NCI-H2196 treated with DMSO at 0.1 percent for 48 hours (cell line): ENCODE measurements around the gene TNIP3.
"Not testable (repeated sequence)": the region's sequence is repeated elsewhere in the genome, so short reads cannot be mapped to it uniquely, and the experiment has no call there.

Source experiments
- DNase-seq: peaks from one replicate; lab custom pipeline; 2025; ENCODE audit not compliant: unreplicated experiment; lab: John Stamatoyannopoulos, UW

TNIP3 gene

DNA sequence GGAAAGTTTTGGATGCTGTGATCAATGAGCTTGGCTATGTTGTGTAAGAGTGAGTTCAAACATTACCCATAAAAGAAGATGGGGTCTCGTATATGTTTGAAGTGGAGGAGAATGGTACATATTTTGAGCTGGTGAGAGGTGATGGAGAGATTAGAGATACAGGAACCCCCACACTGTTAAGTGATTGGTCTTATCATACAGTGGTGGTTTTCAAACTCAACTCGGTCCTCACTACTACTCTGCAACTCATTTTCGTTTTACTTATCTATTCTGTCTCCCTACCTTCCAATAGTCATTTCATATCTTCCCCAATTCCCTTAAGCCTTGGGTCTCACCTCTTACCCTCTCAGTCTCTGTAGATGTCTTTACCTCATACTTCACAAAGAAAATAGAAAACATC, 16.4 kb upstream of the TNIP3 start:
- DNase-seq, result no peak

DNA sequence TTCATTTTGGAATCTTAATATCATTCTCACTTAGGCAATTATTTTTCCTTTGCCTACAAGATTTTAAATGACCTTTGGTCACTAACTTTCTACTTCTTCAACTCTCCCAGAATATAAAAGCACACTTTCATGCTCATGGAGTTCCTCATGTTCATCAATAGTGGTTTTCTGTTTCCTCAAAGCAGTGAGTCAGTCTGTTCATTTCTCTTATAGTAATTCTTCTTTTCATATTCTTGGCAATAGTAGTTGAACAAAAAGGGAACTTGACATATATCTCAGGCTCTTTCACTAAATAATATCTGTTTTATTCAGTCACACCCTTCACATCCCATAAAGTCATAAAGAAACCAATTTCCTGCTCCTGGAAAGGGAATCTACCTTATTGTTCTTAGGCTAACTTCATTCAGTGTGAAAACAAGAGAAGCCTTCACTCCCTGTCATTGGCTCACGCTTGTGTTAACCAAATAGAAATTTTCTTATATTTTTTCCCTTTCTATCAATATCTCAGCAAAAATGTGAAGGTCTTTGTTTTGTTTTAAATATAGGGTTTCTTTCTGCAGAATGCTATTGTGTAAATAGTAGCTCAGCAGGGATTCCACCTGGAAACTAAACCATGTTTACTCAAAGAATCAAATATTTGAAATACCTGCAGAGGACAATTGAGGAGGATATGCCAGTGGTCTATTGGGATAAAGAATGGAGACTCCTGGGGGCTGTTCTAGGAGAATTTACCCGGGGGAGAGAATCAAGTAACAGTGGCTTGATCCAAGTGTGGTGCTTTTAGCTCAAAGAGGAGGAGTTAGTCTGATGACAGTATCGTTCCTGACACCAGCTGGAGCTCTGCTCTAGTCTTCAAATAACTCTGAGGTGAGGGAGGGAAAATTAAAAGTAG, 13.4 kb upstream of the TNIP3 start:
- no peak for DNase-seq

DNA sequence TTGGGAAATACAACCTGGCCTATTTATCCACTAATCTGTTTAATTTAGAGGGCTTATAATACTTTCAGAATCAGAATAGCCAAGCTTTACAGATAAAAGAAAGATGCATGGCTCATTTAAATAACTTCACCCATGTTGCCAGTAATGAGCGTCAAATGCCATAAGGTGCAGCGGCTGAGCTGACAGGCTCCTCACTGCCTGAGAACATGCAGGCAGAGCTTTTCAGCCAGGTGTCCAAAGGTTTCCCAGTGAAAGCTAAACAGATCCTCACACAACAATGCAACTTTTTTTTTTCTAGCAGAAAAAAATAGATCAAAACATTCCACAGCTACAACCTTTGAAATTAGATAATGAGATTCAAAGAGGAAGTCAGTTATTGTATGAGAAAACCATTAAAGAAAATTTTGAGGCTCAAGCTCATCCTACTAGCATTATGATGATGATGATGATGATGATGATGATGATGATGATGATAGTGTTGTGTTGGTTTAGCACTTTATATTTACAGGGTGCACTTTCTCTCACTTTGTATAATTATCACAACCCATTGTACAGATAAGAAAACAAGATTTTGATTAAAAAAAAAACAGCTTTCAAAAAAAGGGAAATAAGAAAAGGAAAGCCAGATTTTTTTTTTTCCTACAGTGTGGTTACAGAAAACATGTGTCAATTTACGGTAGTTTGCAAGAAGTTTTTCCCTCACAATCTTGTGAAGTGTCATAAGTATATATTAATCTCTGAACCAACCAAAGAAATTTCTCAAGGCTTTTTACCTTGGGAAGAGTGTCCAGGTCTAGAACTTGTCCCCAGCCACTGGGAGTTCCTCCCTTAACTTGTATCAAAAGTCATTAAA, 12.2 kb upstream of the TNIP3 start:
- no peak for DNase-seq

DNA sequence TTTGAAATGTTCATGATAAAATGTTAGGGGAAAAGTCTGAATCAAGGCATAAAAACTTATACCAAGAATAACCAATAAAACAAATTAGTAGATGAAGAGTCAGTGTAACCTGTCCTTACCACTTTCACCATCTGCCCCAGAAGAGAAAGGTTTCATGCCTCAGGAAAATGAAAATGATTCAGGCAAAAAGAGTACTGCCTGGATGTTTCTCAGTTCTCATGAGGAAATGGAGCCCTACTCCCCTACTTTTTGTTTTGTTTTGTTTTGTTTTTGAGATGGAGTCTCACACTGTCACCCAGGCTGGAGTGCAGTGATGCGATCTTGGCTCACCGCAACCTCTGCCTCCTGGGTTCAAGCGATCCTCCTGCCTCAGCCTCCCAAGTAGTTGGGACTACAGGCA, 7.4 kb upstream of the TNIP3 start:
- DNase-seq, result not testable (repeated sequence)

DNA sequence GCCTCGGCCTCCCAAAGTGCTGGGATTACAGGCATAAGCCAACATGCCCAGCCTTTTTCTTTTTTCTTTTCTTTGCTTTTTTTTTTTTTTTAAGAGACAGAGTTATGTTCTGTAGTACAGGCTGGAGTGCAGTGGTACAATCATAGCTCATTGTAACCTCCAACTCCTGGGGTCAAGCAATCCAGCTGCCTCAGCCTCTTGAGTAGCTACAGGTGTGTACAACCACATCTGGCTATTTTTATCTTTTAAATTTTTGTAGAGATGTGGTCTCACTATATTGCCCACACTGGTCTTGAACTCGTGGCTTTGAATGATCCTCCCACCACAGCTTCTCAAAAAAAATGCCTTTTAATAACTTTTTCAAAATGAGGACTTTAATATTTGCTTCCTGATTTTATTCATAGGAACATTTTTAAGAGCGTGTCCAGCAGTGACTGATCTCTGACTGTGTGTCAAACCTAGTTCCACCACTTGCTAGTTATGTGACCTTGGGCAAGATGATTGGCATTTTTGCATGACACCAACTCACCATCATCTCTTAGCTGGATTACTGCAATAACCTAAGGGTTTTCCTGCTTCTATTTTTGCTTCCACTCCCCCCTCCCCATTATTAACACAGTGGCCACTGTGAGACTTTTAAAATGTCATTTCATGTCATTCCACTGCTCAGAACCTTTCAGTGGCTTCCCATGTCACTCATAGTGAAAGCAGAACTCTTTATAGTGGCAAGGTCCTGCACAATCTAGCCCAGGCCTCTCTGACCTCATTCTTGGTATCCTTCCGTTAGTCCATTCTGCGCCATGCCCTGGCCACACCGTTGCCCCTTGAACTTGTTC, 4.5 kb upstream of the TNIP3 start:
- no peak for DNase-seq

DNA sequence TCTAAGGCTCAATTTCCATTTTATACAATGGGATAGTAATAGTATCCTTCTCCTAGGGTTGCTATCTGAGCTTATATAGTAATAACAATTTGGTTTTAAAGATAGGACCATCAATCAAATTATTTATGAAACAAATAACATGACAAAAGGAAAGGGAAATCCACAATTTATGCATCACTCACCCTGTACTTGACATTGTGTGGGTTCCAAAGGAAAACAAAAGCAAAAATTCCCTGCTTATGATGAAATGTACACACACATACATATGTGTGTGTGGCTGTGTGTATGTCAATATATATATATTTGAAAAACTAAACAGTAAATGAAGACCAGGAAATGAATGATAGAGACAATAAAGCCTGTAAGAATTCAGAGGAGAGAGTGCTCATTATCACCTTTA, 2.9 kb upstream of the TNIP3 start:
- DNase-seq, result no peak

DNA sequence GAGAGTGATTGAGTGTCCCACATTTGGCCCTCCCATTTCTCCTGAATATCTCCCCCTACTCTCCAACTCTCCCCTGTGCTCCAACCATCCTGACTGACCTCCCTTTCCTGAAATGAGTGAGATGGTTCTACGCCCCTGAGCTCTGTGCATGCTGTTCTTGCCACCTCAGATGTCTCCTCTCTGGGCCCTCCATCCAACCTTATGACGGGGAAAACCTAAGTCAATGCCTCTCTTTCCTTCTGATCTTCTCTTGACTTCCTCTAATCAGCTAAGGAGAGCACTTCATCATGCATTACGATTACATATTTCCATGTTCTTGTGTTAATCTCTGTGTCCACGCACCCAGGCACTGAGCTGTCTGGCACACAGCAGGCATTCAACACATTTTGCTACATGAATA, 1.1 kb upstream of the TNIP3 start:
- DNase-seq, result no peak

DNA sequence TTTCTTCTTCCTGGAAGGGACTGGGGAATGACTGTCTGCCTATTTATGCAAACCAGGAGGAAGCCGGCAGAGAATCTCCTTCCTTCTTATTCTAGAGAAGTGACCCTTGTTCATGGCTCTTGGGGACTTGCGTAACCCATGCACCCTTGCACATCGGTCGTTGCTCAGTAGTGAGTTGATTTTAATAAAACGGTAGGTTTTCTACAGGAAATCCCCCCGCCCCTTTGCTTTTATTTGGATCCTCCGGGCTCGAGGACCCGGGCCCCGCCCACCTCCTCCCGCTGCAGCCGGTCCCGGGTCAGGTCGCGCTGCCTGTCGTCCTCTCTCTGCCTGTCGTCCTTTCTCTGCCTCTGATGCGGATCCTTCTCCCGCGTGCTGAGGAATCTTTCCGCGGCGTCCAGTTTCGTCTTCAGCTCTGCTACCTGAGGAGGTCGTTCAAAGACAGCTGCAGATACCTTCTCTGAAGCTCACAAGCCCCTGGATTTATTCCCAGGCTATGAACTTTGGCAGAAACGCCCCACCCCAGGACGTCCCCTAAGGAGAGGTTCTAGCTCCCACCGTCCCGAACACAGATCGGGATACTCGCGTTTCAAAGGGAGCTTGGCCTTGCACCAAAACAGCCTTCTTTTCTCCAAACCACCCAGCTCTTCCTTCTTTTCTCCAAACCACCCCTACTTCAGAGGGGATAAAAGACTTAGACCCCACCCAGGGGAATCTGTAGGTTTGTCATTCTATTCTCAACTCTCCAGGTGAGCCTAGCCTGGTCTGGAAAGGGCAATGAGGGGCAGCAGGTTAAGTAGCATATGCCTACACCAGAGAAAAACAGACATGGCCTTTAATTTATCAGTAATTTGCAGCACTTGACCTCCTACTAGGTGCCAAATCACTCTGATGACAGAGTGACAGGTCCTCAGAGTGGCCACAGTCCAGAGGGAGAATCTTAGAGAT, 7.0 kb downstream of the TNIP3 start:
- DNase-seq, result no peak

DNA sequence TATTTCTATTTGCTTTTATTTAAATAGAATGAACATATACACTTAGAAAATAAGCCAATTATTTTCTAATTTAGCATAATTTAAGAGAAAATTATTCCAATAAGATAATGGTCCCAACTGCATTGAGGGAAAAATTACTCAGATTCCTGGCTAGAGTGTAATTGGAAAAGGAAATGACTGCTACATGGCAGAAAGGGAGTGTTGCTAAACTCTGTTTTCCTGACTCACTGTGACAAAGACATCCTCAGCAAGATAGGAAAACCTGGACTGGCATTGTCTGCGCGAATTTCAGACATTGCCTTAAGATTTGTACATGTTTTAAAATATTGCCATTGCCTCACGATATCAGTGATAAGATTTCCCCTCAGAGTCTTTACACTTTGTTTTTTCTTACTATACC, 8.2 kb downstream of the TNIP3 start:
- no peak for DNase-seq

DNA sequence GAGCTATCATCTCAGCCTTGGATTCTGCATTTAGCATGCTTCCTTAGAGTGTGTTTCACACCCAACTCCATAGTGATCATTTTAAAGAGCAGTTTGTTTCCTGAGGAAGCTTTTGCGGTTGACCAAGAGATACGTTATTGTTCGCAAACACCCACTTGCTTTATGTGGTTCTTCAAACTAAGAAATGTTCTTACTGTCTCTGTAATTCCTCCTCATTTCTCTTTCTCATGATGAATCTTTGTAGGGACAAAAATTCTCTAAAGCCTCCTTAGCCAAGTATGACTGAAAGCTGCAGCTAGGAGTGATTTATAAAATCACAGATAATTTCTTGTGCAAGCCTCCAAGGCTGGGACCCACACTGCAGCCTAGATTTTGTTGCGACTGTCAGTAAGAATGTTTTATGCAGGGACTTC, 10.0 kb downstream of the TNIP3 start:
- DNase-seq, result no peak

DNA sequence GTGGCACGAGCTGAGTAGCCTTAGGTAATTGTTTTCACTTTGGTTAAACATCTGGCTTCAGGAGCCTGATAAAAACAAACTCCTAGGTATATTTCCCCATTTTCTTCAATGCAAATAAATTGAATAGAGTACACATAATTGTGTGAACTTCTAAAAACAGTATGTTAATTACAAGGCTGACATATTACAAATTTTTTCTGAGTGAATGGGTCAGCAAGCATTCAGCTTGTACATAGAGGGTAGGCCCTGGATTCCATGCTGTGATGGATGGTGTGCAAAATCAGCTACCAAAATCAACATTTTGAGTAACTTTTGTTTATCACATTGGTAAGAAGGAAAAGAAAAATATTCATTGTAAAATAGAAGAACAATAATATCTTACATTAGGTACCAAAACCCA, 12.2 kb downstream of the TNIP3 start:
- no peak for DNase-seq

DNA sequence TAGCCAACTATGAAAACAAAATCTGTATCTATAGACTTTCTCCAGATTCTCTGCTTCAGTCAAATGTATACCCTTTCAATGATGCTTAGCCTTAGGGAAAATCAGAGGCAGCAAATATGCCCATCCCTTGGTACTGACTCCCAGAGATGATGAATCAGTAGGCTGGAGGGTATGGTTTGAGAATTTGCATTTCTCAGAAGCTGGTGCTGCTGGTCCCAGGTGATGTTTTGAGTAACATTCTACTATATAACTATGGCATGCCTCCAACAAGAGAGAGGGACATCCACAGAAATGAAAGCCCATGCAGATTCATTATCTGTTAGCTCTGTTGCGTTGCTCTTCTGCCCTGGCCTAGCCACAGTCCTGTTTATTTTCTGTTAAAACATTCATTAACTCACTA, 13.6 kb downstream of the TNIP3 start:
- no peak for DNase-seq

DNA sequence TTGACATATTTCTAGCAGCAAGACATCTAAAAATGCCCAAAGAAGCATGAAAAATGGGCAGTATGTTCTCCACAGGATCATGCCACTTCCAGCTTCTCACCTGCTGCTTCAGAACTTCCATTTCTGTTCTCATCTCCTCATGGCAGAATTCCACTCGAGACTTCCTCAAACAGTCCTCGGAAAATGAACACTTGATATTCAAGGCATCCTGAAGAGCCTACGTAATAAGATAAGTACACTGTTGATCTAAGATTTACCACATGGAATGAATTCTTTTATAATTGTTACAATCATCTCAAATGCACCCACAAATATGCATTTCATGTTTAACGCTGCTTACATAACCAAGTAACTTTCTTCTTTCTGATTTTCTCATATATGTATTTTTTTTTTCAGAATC, 14.1 kb downstream of the TNIP3 start:
- no peak for DNase-seq

DNA sequence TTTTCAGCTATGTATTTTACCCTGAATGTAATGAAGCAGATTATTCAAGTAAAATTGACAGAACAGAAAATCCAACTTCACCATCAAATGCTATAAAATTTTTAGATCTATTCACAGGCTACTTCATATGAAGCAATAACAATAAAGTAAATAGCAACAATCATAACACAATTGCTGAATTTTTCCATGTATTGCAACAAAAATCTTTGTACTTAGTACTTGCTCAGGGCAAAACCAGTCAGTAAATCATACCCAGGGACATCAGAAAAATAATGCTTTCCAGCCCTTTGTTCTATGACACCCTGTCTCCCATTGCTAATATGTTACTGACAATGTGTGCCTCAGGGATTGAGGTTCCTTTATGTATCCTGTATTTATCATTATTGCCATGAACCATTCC, 15.5 kb downstream of the TNIP3 start:
- DNase-seq, result no peak

DNA sequence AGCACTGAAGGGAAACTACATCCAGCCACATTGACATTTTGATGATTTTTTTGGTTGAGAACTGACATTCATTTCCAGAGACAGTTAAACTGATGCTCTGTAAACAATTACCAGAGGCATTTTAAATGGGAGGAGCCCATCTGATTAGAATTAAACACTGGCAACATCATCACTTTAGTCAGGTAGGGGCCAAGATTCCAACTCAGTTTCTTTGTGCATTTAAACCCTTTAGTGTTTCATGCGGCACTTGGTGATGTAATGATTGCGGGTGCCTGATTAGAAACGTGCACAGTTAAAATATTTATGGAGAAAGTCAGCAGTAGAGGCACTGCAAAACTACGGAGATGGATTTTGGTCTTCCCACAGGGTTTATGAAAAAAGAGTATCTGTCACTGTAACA, 16.1 kb downstream of the TNIP3 start:
- no peak for DNase-seq

DNA sequence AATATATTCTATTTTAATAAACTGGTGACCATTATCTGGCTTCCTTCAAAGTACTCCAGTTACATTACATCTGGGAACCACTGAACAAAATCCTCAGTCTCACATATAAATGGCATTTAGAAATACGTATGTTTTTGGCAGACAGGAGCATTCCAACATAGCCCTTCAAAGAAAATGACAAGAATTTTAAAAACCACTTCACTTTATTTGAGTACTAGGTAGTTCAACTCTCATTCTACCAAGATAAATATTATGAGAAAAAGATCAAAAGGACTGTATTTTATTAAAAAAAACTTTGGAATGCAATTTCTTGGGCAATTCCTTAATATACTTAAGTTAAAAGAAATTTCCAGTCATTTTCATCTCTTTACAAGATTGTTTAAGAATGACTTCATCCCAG, 17.6 kb downstream of the TNIP3 start:
- no peak for DNase-seq

DNA sequence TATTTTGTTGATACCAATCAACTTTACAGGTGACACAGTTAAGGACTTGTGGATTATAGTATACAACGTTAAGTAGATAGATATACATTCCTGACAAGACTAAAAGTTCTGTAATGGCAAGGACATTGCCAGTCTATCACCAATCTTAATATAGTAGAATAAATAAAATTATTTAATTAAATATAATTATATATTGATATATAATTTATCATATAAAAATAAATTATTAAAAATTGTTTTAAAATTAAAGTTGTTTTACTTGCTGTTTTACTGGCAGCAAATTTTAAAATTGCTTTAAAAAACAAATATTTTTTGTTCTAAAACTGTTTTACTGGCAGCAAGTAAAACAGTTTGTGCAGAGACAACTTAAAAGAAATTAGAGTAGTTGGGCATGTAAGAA, 18.7 kb downstream of the TNIP3 start:
- no peak for DNase-seq

DNA sequence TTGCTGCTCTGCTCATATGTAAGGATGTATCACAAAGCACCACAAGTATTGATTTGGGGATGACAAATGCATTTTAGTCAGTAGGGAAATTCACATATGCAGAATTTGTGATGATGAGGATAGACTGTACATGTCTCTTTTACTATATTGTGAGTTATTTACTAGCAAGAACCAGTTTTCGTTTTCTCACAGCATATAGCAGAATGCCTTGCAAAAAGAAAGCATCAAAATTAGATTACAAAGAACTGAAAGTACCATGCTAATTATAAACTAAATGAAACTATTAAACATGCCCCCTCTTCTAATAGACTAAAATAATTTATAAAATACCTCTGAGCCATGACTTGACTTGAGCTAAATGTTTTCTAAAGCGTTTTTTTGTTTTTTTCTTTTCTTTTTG, 20.1 kb downstream of the TNIP3 start:
- no peak for DNase-seq

DNA sequence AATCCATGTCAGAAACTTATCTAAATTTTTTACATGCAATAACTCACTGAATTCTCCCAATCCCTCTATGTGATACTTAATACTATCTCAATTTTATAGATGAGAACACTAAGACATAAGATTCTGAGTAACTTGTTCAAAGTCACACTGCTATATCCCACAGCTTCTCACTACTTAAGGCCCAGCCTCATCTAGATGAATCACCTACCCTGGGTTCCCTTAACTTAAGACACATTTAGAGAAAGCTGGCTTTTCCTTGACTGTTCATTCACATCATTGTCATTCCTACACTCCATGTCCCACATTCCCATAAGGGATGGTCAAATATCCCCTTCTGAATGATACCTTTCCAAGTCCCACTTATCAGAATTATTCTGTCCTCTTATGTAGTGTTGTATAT, 21.0 kb downstream of the TNIP3 start:
- DNase-seq, result no peak

DNA sequence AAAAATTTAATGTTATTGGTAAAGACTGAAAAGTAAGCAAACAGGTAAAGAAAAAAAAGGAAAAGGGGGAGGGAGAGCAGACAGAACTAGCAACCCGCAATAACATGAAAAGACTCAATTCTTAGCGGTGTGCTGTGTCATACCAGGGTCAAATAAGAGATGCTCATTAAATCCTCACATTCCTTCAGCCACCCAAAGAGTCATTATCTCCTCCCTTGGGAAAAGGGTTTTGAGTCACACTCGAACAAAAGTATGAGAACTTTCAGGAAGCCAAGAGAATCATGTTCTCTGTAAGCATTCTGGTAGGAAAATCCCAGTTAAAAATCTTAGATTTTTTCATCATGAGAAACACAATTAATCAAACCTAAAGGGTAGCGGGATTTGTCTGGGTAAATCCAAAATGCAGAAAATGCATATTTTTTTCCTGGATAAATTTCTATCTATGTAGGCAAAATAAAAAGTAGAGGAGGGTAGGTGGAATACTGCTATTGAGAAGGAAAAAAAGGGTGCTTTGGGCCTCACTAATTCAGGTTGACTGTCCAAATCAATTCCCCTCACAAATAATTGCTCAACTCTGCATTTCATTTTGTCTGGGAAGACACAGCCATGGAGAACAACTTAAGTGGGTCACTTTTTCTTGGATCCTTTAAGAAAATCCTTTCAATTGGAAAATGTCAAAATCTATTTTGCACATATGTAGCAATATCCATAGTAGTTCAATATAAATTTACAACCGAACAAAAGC, 23.2 kb downstream of the TNIP3 start:
- DNase-seq, result no peak
